Sigmoid colon (tissue), 4 donors: ENCODE data around the gene CCDC83.
"Not testable (repeated sequence)": the region's sequence is repeated elsewhere in the genome, so short reads cannot be mapped to it uniquely, and the experiment has no call there.

Experiments
- CTCF ChIP-seq, 4 experiments: fragments of 450-650 bp in 3 of 4; fragments of 200-600 bp in 1 of 4; IDR thresholded peaks; one replicate each; pipeline ENCODE4 v1.5.1; 2016 to 2019; ENCODE audit warnings: antibody characterized with exemption in 4 of 4, mild to moderate bottlenecking in 3 of 4, moderate library complexity in 2 of 4
- EP300 ChIP-seq, 4 donors: sonication (generic); formaldehyde crosslinking; IDR thresholded peaks; one replicate each; pipeline ENCODE4 v1.6.1; 2017; ENCODE audit warnings: antibody characterized with exemption in 4 of 4
- POLR2A ChIP-seq, 2 donors: fragments of 450-650 bp; IDR thresholded peaks; one replicate each; pipeline ENCODE4 v1.6.1; 2016; ENCODE audit warnings: antibody characterized with exemption in 2 of 2, mild to moderate bottlenecking in 2 of 2, moderate library complexity in 2 of 2
- POLR2AphosphoS5 ChIP-seq, 4 donors: sonication (generic); formaldehyde crosslinking; IDR thresholded peaks; one replicate each; pipeline ENCODE4 v1.6.1; 2017; ENCODE audit warnings: antibody characterized with exemption in 4 of 4

- not testable (repeated sequence) for TF ChIP-seq CTCF, POLR2A, POLR2AphosphoS5, EP300 (IDR thresholded peaks at IDR 0.05)
Observed at GRCh38 chr11:85853541-85853940, 1.6 kb upstream of the CCDC83 start.
